Islet of Langerhans (tissue), 1 donor: Measurements from ENCODE around the gene SLC16A8.

Experiments
- FAIRE-seq: peaks from one replicate; lab custom pipeline; 2011; peaks lifted over from hg19 to GRCh38; lab: Jason Lieb, UNC

SLC16A8 gene

GRCh38 chr22:38111925-38112355 is 28.0 kb upstream of the SLC16A8 start:
- no peak for FAIRE-seq

DNA sequence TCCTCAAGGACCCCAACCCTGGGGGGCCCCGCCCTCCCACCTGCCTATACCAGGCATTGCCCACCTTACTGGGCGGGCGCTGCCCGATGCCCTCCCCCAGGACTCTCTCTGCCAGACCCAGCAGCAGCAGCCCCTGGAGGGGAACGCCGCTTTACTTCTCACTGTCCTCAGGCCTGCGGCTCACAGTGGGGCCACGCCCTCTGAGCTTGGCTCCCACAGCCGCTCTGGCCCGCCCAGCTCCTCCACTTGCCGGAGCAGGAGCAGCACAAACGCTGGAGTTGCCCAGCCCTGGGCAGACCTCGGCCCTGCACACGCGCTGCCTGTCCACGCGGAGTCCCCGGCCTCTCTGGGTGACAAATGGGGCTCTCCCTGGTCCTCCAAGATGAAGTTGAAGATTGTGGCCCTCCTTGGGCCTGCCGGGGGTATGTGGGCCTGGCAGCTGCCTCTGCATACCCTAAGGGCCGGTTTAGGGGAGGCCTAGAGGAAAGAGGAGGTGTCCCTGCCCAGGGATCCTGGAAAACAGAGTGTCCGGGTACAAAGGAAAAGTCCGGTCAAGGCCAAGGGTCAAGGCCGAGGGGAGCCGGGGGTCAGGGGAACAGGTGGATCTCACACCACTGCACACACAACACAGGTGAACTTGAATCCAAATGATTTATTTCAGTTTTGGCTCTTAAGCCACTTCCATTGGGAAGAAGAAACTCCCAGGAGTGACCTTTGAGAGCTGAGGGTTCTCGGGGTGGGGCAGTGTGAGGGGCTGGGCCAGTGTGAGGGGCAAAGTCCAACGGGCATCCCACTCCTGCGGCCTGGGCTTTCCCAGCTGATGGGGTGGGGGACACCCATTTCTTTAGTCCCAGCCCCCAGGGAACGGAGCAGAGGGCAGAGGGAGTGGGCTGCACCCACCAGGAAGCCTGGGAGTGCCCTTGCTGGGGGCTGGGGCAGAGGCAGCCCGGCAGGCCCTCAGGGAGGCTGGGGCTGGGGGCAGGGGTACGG is 27.2 kb upstream of the SLC16A8 start:
- FAIRE-seq = no peak

DNA sequence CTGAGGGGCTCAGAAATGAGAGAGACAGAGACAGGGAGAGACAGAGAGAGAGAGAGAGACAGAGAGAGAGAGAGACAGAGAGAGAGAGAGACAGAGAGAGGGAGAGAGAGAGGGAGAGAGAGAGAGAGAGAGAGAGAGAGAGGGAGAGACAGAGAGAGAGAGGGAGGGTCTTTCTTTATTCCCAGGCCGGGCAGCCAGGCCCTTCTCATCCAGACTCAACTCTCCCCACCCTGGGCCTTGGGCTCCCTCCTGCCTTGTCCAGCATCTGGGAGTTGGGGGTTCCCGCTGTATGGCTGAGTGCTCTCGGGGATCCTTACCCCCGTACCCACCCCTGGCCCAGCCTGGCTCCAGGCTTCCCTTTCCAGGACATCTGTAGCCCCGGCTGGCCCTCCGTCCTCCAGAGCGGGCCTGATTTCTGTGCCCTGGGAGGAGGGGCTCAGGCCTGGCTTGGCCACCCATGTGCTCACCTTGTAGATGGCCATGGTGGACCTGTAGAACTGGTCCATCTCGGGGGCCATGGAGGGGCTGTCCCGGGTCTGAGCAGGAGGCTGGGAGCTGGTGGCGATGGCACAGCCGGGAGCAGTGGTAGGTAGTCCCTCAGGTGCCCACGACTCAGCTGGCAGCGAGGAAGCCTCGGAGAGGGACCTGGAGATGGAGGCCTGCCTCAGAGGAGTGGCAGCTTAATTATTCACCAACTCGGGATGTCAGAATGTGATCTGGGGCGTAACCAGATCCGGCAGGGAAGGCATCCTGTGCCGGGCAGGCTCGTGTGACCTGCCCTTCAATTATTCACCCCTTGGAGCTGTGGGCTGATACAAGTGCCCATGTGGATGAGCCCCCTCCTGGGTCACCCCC is 26.3 kb upstream of the SLC16A8 start, which contains the start of gene BAIAP2L2:
TSS of gene BAIAP2L2 (minus strand) at position 677 of the 855 bp plus-strand sequence. CDS start at position 518, 159 bp downstream.
- FAIRE-seq = no peak

- no peak for FAIRE-seq
These were observed 25.5 kb upstream of the SLC16A8 start for GRCh38 chr22:38109371-38110001.

GRCh38 chr22:38108561-38109319 is 24.8 kb upstream of the SLC16A8 start:
- no peak for FAIRE-seq

DNA sequence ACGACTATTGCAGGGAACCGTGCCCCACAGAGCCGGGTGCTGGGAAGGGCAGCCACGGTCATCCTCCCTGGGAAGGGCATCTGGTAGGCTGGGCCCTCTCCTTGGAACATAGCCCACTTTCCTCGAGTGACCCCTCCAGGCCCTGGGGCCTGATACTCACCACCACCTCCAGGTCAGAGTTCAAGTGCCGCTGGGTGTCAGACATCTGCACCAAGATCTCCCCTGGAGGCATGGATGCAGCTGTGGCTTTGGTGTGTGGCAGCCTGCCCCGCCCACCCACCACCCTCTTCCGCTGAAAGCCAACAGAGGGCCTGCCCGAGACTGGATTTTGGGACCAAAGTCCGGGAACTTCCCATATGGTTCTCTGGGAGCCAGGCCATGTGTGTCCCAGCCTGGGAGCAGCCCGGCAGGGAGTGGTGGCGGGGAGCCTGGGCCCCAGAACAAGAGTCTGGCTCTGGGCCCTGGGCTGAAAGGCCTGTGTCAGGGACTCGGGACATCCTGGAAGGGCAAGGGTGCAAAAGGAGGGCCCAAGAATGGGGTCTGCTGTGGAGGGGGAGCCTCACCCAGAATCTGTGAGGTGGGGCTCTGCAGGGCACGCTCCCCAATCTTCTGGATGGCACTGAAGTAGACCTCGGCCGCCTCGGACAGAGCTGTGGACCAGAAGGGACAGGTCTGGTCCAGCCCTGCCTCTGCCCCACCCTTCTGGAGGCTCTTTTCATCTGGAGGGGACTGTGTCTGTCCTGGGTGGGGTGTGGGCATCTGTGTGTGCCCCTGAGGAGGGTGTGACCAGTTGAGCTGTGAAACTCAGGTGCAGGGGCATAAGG is 23.9 kb upstream of the SLC16A8 start:
- FAIRE-seq = no peak

GRCh38 chr22:38106814-38107578 is 23.0 kb upstream of the SLC16A8 start:
- no peak for FAIRE-seq

- FAIRE-seq = no peak
These were observed 20.1 kb upstream of the SLC16A8 start for GRCh38 chr22:38104084-38104483.

- FAIRE-seq = no peak
These were observed 19.7 kb upstream of the SLC16A8 start for GRCh38 chr22:38103641-38104040.

DNA sequence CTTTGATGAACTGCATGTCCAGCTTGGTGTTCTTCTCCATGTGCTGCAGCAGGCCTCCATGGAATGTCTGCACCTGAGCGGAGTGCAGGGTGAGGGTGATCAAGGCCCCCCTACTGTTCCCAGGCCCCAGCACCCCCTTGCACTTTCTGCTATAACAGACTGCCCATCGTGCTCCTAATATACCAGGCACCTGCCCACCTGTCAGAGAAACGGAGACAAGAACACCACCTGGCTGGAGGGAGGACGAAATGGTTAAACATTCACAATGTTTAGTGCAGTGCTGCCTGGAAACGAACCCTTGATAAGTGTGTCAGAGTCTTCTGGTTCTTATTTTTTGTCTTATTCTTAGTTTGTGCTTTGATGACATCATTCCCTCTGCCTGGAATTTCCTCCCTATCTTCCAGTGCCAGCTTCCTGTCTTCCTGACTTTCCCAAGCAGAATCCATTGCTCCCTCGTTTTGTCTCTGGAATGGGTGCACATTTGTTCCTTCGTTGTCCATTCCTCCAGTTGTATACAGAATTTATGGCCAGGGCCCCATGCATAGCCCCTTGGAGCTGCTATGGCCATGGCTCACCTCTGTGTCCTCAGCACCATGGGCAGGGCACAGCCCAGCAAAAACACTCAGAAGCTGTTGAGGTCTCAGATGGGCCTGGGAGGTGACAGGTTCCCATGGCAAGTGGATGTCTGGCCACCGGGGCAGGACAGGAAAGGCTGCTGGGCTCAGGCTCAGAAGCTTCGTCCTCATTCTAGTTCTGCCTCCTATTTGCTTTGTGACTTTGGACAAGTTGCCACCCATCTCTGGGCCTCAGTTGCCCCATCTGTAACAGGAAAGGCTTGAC is 14.6 kb upstream of the SLC16A8 start:
- no peak for FAIRE-seq

- no peak for FAIRE-seq
These were observed 13.8 kb upstream of the SLC16A8 start for GRCh38 chr22:38097557-38098409.

DNA sequence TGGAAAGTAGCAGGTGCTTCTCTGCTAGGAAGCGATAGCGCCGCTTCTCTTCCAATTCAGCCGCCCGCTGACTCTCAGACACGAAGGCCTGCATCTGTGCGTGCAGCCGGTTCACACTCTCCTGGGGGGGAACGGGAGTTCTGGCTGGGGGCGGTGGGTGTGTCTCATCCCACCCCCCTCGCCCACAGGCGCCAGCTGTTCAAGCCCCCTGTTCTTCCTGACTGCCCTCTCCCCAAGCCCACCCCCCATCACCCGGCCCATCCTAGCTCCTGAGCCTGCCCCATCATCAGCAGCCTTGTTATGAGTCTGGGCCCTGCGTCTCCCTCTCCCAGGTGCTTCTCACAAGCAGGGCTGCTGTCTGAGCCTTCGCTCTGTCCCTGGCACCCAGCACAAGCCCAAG is 13.1 kb upstream of the SLC16A8 start:
- no peak for FAIRE-seq

DNA sequence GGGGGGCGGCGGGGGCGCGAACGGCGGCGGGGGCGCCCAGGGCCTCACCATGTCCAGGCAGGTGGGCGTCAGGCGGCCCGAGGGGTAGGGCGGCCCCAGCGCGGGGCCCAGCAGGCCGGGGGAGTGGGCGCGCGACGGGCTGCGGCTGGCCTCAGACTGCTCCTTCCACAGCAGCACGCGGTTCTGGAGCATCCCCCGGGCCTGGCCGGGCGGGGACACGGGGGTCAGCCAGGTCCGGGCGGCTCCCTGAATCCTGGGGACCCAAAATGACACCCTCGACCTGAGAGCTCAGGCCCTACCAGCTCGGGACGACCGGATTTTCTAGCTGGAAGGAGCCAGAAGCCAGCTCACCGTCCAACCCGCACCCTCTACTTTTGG is 5.5 kb upstream of the SLC16A8 start:
- no peak for FAIRE-seq

- no peak for FAIRE-seq
These were observed 4.9 kb upstream of the SLC16A8 start for GRCh38 chr22:38088629-38089473.

DNA sequence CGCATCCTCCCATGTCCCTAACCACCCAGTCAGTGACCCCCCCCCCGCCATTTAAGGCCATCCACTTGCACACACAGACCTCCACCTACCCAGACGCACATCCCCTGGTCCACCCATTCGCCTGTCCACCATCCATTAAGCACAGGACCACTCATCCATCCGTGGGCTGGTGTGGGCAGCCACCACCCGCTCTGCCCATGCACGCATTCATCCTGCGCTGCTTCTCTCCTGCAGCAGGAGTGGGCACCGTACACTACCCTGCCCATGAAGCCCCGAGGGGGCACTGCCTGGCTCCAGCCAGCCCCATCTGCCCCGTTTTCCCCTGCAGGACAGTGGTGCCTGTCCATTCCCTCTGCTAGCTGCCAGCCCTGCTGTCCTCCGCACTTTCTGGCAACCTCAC is 3.9 kb upstream of the SLC16A8 start:
- no peak for FAIRE-seq

GRCh38 chr22:38086942-38087341 is 3.0 kb upstream of the SLC16A8 start:
- FAIRE-seq = no peak
